ENCODE measurements around the gene CERK.

- TF ChIP-seq CTCF (IDR thresholded peaks at IDR 0.05; ENCODE audit: insufficient read depth, low read length) (no peak), REST (IDR thresholded peaks at IDR 0.05; ENCODE audit: insufficient replicate concordance, low read depth) (no peak), POLR2AphosphoS5 (IDR thresholded peaks at IDR 0.05; ENCODE audit: low read depth) (no peak)
Measured at GRCh38 chr22:46637711-46638600, 100.1 kb downstream of the CERK start.

All from HL-60 (cell line).